Lung microvascular endothelial cell (primary cell): ENCODE measurements around the gene HPSE2. TPM values are rescaled to one million over a fixed set of nuclear protein-coding genes. Genes with fewer than 3 reads are reported as not detected.
"Not testable (repeated sequence)": the region's sequence is repeated elsewhere in the genome, so short reads cannot be mapped to it uniquely, and the experiment has no call there.

Source experiments
- DNase-seq, 2 donors: peaks; one replicate each; pipeline versions ENCODE4 v3.0.0 to v3.0.0-alpha.2; 2010; ENCODE audit warnings: low read depth in 2 of 2
- total RNA-seq: library from RNA; depleted of rRNA; stranded (reverse); fragments of >200 nt; gene quantifications from 2 replicates; pipeline ENCODE4 v1.2.1, GENCODE V29; 2014

The HPSE2 gene
- total RNA-seq, 1 donor from 2014 or later = not detected

- DNase-seq = no peak
These were observed 227.6 kb downstream of the HPSE2 start for GRCh38 chr10:99008054-99008453.

DNA sequence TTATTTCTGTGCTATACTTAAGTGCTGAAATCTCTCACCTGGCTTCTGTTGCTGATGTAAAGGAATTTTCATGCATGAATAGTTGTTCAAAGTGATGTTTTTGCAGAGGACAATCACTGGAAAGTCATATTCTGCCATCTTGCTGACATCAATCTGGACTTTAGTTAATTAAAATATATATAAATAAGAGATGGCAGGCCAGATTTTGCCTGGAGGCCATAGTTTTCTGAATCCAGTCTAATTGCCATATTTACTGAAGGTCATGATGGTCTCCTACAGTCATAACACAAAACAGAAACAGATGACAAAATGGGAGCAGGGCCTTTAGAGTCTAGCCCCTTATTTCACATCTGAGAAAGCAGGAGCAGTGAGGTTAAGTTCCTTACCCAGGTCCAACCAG is 228.2 kb downstream of the HPSE2 start:
- no peak for DNase-seq

- no peak for DNase-seq
These were observed 230.4 kb downstream of the HPSE2 start for GRCh38 chr10:99005254-99005653.

GRCh38 chr10:99004738-99005137 is 230.9 kb downstream of the HPSE2 start:
- DNase-seq = no peak

GRCh38 chr10:99002392-99002791 is 233.3 kb downstream of the HPSE2 start:
- no peak for DNase-seq

DNA sequence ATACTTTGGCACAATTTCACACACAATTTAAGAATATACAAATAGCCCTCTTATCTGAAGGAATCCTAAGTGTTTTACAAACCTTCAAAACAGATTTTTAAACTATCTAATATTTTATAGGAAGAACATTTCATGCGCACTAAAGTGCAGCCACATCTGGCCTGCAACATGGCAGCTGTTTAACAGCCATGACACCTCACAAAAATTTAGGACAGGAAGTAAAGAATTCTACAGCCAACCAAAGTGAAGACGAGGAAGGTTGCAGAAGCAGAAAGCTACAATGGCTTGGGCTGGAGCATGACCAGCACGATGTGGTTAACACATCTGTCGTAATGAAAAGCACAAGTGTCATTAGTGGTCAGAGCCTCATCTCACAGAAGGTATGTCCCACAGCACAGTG is 238.1 kb downstream of the HPSE2 start:
- DNase-seq = no peak

- DNase-seq = no peak
These were observed 241.6 kb downstream of the HPSE2 start for GRCh38 chr10:98994030-98994429.

GRCh38 chr10:98983751-98984150 is 251.9 kb downstream of the HPSE2 start:
- DNase-seq = not testable (repeated sequence)

DNA sequence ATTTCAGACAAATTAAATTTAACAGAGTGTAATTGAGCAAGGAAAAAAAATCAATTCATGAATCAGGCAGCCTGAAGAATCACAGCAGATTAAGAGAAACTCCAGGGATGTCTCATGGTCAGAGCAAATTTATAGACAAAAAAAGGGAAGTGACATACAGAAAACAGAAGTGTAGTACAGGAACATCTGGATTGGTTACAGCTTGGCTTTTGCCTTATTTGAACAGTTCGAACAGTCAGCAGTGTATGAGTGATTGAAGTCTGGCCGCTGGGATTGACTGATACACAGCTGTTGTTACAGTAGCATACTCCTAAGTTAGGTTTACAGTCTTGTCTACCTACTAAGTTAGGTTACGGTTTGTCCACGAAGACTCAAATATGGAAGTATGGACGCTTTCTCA is 255.3 kb downstream of the HPSE2 start:
- no peak for DNase-seq

GRCh38 chr10:98971464-98971863 is 264.2 kb downstream of the HPSE2 start:
- DNase-seq = no peak

GRCh38 chr10:98967601-98968000 is 268.1 kb downstream of the HPSE2 start:
- no peak for DNase-seq

- no peak for DNase-seq
These were observed 272.0 kb downstream of the HPSE2 start for GRCh38 chr10:98963608-98964007.

- DNase-seq = no peak
These were observed 276.3 kb downstream of the HPSE2 start for GRCh38 chr10:98959379-98959778.

- no peak for DNase-seq
These were observed 277.9 kb downstream of the HPSE2 start for GRCh38 chr10:98957801-98958200.

DNA sequence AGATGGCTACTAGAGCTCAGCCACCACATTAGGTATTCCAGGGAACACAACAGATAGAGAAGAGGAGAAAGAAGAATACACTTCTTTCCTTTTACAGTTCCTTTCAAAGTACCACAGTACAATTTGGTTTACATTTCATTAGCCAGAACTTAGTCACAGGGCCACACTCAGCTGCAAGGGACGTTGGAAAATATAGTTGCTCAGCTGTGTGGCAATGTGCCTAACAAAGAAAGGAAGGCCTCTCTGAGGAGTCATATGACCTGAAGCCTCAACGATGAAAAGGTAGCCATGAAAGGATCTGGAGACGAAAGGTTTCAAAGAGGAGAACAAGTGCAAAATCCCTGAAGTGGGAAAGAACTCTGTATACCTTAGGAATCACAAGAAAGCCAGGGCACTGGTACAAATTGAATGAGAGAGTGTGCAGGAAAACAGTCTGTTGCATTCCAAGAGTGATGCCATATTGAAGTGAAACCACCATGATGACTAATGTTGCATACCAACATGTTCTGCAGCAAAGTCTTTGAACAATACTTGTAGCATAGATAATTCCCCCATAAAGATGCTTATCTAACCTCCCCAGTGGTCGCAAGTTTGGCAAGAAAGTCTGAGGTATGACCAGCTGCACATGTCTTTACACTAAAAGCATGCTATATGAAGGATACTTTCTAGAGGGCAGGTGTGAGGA is 278.9 kb downstream of the HPSE2 start:
- DNase-seq = no peak

- DNase-seq = no peak
These were observed 282.4 kb downstream of the HPSE2 start for GRCh38 chr10:98953251-98953650.

GRCh38 chr10:98951269-98952000 is 284.2 kb downstream of the HPSE2 start:
- DNase-seq = no peak

- DNase-seq = no peak
These were observed 285.5 kb downstream of the HPSE2 start for GRCh38 chr10:98950106-98950505.

DNA sequence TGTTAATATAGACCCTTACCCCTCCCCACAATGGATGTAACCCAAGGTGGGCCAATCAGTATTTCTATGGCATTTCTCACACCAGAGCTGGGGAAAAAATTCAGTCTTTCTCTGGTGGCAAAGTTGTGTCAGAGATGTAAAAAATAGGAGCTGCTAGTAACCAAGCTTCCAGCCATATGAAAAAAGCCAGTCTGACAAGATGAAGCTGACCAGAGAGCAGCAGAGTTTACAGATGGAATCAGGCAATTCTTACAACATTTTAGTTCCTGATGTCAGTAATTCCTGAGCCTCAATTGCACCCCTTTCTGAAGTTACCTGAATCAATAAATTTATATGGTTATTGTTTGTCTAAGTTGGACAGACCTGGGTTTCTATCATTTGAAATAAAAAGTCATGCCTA is 286.3 kb downstream of the HPSE2 start:
- no peak for DNase-seq

- DNase-seq = no peak
These were observed 292.0 kb downstream of the HPSE2 start for GRCh38 chr10:98943681-98944080.

DNA sequence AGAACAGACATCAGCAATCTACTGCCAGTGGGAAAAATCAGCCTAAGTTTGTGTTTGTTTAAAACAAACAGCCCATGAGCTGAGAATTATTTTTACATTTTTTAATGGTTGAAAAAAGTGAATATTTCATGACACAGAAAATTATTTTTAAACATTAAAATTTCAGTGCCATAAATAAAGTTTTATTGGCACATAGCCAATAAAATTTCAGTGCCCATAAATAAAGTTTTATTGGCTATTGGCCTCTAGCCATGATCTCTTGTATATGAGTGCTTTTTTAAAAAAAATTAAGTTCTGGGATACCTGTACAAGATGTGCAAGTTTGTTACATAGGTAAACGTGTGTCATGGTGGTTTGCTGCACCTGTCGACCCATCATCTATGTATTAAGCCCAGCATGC is 305.9 kb downstream of the HPSE2 start:
- DNase-seq = no peak

- DNase-seq = no peak
These were observed 310.0 kb downstream of the HPSE2 start for GRCh38 chr10:98925651-98926050.

DNA sequence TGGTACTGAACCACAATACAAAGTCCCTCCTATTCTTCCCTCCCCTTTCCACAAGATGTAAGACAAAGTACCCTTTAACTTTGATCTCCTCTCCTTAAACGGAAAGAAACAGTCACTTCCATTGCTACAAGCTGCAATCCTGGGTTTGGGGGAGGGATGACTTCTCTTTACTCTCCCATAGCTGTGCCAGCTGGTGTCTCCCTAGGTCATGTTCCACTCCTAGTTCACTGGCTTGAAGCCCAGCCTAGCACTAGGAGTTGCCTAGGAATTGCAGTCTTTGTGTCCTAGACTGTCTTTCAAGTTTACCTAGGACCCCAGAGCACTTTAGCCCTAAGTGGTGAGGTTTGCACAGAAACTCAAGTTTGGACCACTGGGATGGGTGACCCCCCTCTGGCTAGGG is 311.1 kb downstream of the HPSE2 start:
- DNase-seq = no peak
